Smooth muscle cell (in vitro differentiated cells): ENCODE measurements around the gene KRT4. TPM values are rescaled to one million over a fixed set of nuclear protein-coding genes. Genes with fewer than 3 reads are reported as not detected.

Experiments
- DNase-seq: peaks from one replicate; lab custom pipeline; 2025; ENCODE audit not compliant: unreplicated experiment; lab: John Stamatoyannopoulos, UW
- H2AFZ ChIP-seq: fragments of 200-600 bp; sonication (generic); 2 replicates; pipeline ENCODE4 v1.6.0; 2016; ENCODE audit warnings: antibody characterized with exemption, low read depth, mild to moderate bottlenecking
- H3F3A ChIP-seq: fragments of 200-600 bp; sonication (generic); 2 replicates; pipeline ENCODE4 v1.6.0; 2017; ENCODE audit warnings: antibody characterized with exemption, low read depth
- H3K27ac ChIP-seq: fragments of 200-600 bp; sonication (generic); 2 replicates; pipeline ENCODE4 v1.5.1; 2016; ENCODE audit warnings: low read depth, mild to moderate bottlenecking
- H3K27me3 ChIP-seq: fragments of 200-600 bp; sonication (generic); 2 replicates; pipeline ENCODE4 v1.6.1; 2016; ENCODE audit warnings: low read depth, mild to moderate bottlenecking
- H3K36me3 ChIP-seq: fragments of 200-600 bp; sonication (generic); 2 replicates; pipeline ENCODE4 v1.5.1; 2016; ENCODE audit warnings: low read depth
- H3K4me1 ChIP-seq: fragments of 200-600 bp; sonication (generic); 2 replicates; pipeline ENCODE4 v1.5.1; 2016; ENCODE audit warnings: low read depth
- H3K4me2 ChIP-seq: fragments of 200-600 bp; sonication (generic); 2 replicates; pipeline ENCODE4 v1.6.0; 2016; ENCODE audit warnings: mild to moderate bottlenecking
- H3K4me3 ChIP-seq: fragments of 200-600 bp; sonication (generic); 2 replicates; pipeline ENCODE4 v1.5.1; 2016; ENCODE audit warnings: mild to moderate bottlenecking
- H3K79me2 ChIP-seq: fragments of 200-600 bp; sonication (generic); 2 replicates; pipeline ENCODE4 v1.6.0; 2016; ENCODE audit warnings: low read depth, mild to moderate bottlenecking
- H3K9ac ChIP-seq: fragments of 200-600 bp; sonication (generic); 2 replicates; pipeline ENCODE4 v1.6.0; 2016; ENCODE audit warnings: low read depth
- H3K9me3 ChIP-seq: fragments of 200-600 bp; sonication (generic); replicated peaks from 2 replicates; pipeline ENCODE4 v1.5.1; 2016; ENCODE audit warnings: low read depth
- H4K20me1 ChIP-seq: fragments of 200-600 bp; sonication (generic); 2 replicates; pipeline ENCODE4 v1.6.0; 2016; ENCODE audit warnings: low read depth
- WGBS: methylation state at CpG from one replicate; pipeline ENCODE4 v1.1.7; 2016; ENCODE audit warnings: low lambda C conversion rate; 5-methylcytosine and 5-hydroxymethylcytosine counted together
- polyA plus RNA-seq: library from polyadenylated mRNA; unstranded; fragments of >200 nt; fragmentation: Nextera tagmentation; extraction: Ambion mirVana; gene quantifications from 2 replicates; pipeline ENCODE4 v1.2.1, GENCODE V29; 2016
- total RNA-seq: library from RNA; depleted of rRNA; stranded (reverse); fragments of >200 nt; gene quantifications from 2 replicates; pipeline ENCODE4 v1.2.3, GENCODE V29; 2014
- TF ChIP-seq, protein P1 (sequence below): fragments of 200-600 bp; sonication (generic); IDR thresholded peaks from 2 replicates; pipeline ENCODE4 v1.5.1; 2017; ENCODE audit warnings: borderline replicate concordance, mild to moderate bottlenecking, antibody characterized with exemption; ENCODE audit not compliant: insufficient read depth, poor library complexity, severe bottlenecking

The KRT4 gene
- total and polyA plus RNA-seq, 2 experiments from 2014 or later = not detected

DNA sequence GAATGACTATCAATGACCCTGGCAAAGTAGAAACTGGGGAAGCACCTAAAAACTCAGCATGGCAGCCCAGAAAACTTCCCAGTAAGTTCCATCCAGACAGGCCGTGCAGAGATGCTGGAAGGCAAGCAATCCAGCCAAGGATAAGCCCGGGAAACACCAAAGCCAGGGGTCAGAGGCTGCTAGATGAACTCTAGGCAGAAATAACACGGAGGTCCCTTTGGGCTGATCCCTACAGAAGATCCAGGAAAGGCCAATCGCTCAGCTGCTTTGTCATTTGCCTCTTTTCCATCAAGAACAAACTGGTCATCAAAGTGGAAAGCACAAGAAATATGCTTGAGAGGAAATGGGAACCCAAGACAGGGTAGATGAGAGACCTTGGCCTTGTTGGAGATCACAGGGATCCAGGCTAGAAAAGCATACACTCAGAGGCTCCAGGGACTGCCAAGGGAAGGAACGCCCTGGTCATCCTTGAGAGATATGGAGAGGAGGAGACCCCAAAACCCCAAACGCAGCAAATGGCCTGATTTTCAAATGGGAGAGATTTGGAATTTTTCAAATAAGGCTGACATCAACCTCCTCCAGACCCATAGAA is 13.7 kb upstream of the KRT4 start:
- Histone ChIP-seq H3F3A (peaks cover 7% of the 10 kb centered on the region), H3K4me1 (peaks cover 6% of the 10 kb centered on the region), H3K4me3 (no peak overlapping the region), H3K27me3 (no peaks in the 10 kb centered on the region), H3K36me3 (no peaks in the 10 kb centered on the region), H3K9ac (peak overlapping the region; percentile 8), H3K9me3 (no peaks in the 10 kb centered on the region), H3K27ac (peak overlapping the region; percentile 76), H3K4me2 (peak overlapping the region; percentile 53), H3K79me2 (no peaks in the 10 kb centered on the region), H4K20me1 (no peaks in the 10 kb centered on the region), H2AFZ (no peak overlapping the region)
- TF ChIP-seq, protein P1, sequence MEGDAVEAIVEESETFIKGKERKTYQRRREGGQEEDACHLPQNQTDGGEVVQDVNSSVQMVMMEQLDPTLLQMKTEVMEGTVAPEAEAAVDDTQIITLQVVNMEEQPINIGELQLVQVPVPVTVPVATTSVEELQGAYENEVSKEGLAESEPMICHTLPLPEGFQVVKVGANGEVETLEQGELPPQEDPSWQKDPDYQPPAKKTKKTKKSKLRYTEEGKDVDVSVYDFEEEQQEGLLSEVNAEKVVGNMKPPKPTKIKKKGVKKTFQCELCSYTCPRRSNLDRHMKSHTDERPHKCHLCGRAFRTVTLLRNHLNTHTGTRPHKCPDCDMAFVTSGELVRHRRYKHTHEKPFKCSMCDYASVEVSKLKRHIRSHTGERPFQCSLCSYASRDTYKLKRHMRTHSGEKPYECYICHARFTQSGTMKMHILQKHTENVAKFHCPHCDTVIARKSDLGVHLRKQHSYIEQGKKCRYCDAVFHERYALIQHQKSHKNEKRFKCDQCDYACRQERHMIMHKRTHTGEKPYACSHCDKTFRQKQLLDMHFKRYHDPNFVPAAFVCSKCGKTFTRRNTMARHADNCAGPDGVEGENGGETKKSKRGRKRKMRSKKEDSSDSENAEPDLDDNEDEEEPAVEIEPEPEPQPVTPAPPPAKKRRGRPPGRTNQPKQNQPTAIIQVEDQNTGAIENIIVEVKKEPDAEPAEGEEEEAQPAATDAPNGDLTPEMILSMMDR = no peak
- no peak for DNase-seq
- 89% methylated on average over 6 of the region's 6 CpGs for WGBS

- Histone ChIP-seq H3F3A (peaks cover 7% of the 10 kb centered on the region), H3K9me3 (no peaks in the 10 kb centered on the region), H3K4me2 (peak overlapping the region; percentile 30), H3K4me1 (peaks cover 6% of the 10 kb centered on the region), H3K36me3 (no peaks in the 10 kb centered on the region), H3K27me3 (no peaks in the 10 kb centered on the region), H3K79me2 (no peaks in the 10 kb centered on the region), H3K9ac (no peak overlapping the region), H3K27ac (peak overlapping the region; percentile 76), H4K20me1 (no peaks in the 10 kb centered on the region), H2AFZ (no peak overlapping the region), H3K4me3 (no peak overlapping the region)
- TF ChIP-seq, protein P1 = no peak
- WGBS = 93% methylated on average over 11 of the region's 11 CpGs
- no peak for DNase-seq
Observed at GRCh38 chr12:52826611-52827498, 12.9 kb upstream of the KRT4 start.

- Histone ChIP-seq H3K9me3 (no peaks in the 10 kb centered on the region), H3K4me3 (no peak overlapping the region), H2AFZ (no peak overlapping the region), H3K27ac (no peak overlapping the region), H3K4me1 (peaks cover 12% of the 10 kb centered on the region), H3K27me3 (no peaks in the 10 kb centered on the region), H3K36me3 (no peaks in the 10 kb centered on the region), H3F3A (peaks cover 7% of the 10 kb centered on the region), H3K79me2 (no peaks in the 10 kb centered on the region), H3K4me2 (no peak overlapping the region), H4K20me1 (no peaks in the 10 kb centered on the region), H3K9ac (no peak overlapping the region)
- TF ChIP-seq, protein P1 = no peak
- DNase-seq = no peak
- 81% methylated on average over 4 of the region's 4 CpGs for WGBS
Observed at GRCh38 chr12:52825961-52826360, 12.0 kb upstream of the KRT4 start.
